Transverse colon (tissue), 4 donors: Measurements from ENCODE around the gene DAAM1.

ENCODE experiments used
- POLR2A ChIP-seq: fragments of 450-650 bp; IDR thresholded peaks from one replicate; pipeline ENCODE4 v1.6.1; 2016; ENCODE audit warnings: antibody characterized with exemption, mild to moderate bottlenecking, moderate library complexity
- POLR2AphosphoS5 ChIP-seq, 3 donors: sonication (generic); formaldehyde crosslinking; IDR thresholded peaks; one replicate each; pipeline ENCODE4 v1.6.1; 2016; ENCODE audit warnings: antibody characterized with exemption in 3 of 3
- TF ChIP-seq, protein P1 (sequence below), 5 experiments: fragments of 200-600 bp in 3 of 5; fragments of 450-650 bp in 2 of 5; sonication (generic) in 3 of 5; IDR thresholded peaks; 1 replicate in 2 of 5; 2 replicates in 3 of 5; pipeline ENCODE4 v1.5.1; 2016 to 2017; ENCODE audit warnings: antibody characterized with exemption in 5 of 5, inconsistent platforms in 3 of 5, mild to moderate bottlenecking in 2 of 5, moderate library complexity in 1 of 5

DNA sequence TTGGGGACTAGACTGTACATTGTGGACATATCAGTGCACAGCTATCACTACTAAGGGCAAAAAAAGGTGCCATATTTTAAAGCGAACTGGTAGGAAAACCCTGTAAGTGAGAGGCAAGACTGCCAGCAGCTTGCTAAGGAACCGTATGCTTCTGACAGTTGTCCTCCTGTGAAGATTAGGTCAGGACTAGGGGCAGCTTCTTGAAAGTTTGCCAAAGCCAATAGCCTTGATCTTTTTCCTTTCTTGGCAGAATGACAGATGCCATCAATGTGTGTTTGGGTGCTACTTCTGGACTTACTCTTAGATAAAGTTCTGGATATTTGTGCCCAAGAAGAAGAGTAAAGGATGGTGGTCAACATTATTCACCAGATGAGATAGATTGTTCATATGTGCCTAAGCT lies 7.4 kb downstream of the DAAM1 start:
- TF ChIP-seq, protein P1, sequence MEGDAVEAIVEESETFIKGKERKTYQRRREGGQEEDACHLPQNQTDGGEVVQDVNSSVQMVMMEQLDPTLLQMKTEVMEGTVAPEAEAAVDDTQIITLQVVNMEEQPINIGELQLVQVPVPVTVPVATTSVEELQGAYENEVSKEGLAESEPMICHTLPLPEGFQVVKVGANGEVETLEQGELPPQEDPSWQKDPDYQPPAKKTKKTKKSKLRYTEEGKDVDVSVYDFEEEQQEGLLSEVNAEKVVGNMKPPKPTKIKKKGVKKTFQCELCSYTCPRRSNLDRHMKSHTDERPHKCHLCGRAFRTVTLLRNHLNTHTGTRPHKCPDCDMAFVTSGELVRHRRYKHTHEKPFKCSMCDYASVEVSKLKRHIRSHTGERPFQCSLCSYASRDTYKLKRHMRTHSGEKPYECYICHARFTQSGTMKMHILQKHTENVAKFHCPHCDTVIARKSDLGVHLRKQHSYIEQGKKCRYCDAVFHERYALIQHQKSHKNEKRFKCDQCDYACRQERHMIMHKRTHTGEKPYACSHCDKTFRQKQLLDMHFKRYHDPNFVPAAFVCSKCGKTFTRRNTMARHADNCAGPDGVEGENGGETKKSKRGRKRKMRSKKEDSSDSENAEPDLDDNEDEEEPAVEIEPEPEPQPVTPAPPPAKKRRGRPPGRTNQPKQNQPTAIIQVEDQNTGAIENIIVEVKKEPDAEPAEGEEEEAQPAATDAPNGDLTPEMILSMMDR (IDR thresholded peaks at IDR 0.05), result no peak
- TF ChIP-seq POLR2A (no peak), POLR2AphosphoS5 (IDR thresholded peaks at IDR 0.05) (no peak)
